Esophagus squamous epithelium (tissue), 4 donors: ENCODE measurements around the gene CORO1C.

Experiments used
- POLR2A ChIP-seq, 4 donors: fragments of 450-650 bp; IDR thresholded peaks; one replicate each; pipeline ENCODE4 v1.6.1; 2017; ENCODE audit warnings: antibody characterized with exemption in 4 of 4, mild to moderate bottlenecking in 4 of 4, moderate library complexity in 3 of 4
- TF ChIP-seq, protein P1 (sequence below), 6 experiments: fragments of 450-650 bp in 4 of 6; fragments of 200-600 bp in 2 of 6; sonication (generic) in 2 of 6; IDR thresholded peaks; one replicate each; pipeline ENCODE4 v1.5.1; 2016 to 2019; ENCODE audit warnings: antibody characterized with exemption in 6 of 6, mild to moderate bottlenecking in 4 of 6, moderate library complexity in 4 of 6

DNA sequence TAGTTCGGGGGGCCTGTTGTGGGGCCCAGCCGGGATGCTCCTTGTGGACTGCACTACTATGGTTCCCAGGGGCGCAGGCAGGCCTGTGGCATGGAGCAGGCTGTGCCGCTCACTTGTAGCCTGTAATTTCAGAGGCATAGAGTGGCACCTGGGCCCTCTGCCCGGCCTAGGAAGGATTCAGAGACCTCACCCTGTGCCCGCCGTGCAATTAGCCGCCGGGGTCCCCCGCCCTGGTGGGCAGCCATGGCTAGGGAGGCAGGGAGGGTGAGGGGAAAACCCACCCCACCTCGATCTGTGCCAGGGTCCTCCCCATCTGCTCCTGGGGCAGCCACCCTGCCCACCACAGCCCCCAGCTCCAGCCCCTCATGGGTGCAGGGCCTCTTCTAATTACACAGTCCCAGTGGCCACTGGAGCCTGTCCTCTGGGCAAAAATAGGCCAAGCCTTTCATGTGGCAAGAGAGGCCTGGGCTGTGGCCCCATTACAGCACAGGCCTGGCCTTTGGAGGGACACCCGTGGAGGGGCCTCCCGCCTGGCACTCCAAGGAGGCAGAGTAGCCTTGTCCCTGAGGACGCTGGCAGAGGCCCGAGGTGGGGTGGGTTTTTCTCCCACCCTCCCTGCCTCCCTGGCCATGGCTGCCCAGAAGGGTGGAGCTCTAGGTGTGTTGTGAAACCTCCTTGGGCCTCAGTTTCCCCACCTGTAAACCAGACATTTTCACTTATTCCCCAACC, 128.2 kb downstream of the CORO1C start:
- TF ChIP-seq, protein P1, sequence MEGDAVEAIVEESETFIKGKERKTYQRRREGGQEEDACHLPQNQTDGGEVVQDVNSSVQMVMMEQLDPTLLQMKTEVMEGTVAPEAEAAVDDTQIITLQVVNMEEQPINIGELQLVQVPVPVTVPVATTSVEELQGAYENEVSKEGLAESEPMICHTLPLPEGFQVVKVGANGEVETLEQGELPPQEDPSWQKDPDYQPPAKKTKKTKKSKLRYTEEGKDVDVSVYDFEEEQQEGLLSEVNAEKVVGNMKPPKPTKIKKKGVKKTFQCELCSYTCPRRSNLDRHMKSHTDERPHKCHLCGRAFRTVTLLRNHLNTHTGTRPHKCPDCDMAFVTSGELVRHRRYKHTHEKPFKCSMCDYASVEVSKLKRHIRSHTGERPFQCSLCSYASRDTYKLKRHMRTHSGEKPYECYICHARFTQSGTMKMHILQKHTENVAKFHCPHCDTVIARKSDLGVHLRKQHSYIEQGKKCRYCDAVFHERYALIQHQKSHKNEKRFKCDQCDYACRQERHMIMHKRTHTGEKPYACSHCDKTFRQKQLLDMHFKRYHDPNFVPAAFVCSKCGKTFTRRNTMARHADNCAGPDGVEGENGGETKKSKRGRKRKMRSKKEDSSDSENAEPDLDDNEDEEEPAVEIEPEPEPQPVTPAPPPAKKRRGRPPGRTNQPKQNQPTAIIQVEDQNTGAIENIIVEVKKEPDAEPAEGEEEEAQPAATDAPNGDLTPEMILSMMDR (IDR thresholded peaks at IDR 0.05): no peak
- no peak for TF ChIP-seq POLR2A (IDR thresholded peaks at IDR 0.05)
